BE2C (cell line): ENCODE data around the gene CBLL1. TPM values are rescaled to one million over a fixed set of nuclear protein-coding genes. Genes with fewer than 3 reads are reported as not detected.
A peak's percentile ranks its signal among the peaks of the same experiment; 100 is the strongest.

ENCODE experiments used
- DNase-seq: peaks from one replicate; pipeline ENCODE4 v3.0.0-alpha.2; 2020
- H3K27me3 ChIP-seq: fragments of 250-450 bp; sonication (Bioruptor Pico); 2 replicates; pipeline ENCODE4 v1.5.1; 2020; ENCODE audit warnings: mild to moderate bottlenecking
- H3K36me3 ChIP-seq: fragments of 250-450 bp; sonication (Bioruptor Pico); 2 replicates; pipeline ENCODE4 v1.5.1; 2020; ENCODE audit warnings: mild to moderate bottlenecking
- H3K4me1 ChIP-seq: fragments of 250-450 bp; sonication (Bioruptor Pico); 2 replicates; pipeline ENCODE4 v1.5.1; 2020
- H3K4me3 ChIP-seq: 2 replicates; pipeline ENCODE4 v1.5.1; 2011; ENCODE audit warnings: low read depth, low read length
- H3K9me3 ChIP-seq: fragments of 250-450 bp; sonication (Bioruptor Pico); 2 replicates; pipeline ENCODE4 v1.5.1; 2020
- CTCF ChIP-seq: IDR thresholded peaks from 2 replicates; pipeline ENCODE4 v1.5.1; 2012; ENCODE audit warnings: mild to moderate bottlenecking, low read depth, low read length
- polyA plus RNA-seq: library from polyadenylated mRNA; unstranded; fragments of >200 nt; gene quantifications from one replicate; pipeline ENCODE4 v1.2.1, GENCODE V29; 2012; ENCODE audit warnings: low read depth, missing spikeins; ENCODE audit not compliant: insufficient read length, insufficient read depth

Gene CBLL1
- 40.2 TPM for polyA plus RNA-seq

- Histone ChIP-seq H3K36me3 (peaks cover 2% of the 10 kb centered on the region), H3K4me3 (peak within 1 kb of the TSS; percentile 93), H3K4me1 (no peaks in the 10 kb centered on the region), H3K9me3 (no peaks in the 10 kb centered on the region), H3K27me3 (no peaks in the 10 kb centered on the region)
- peak; percentile 98 for DNase-seq
- peak; percentile 78 for TF ChIP-seq CTCF
These were observed at the start of gene CBLL1 for GRCh38 chr7:107743567-107744344. Gene CBLL1 (plus strand): TSS chr7:107744142. CDS start chr7:107744164, 22 bp downstream.

DNA sequence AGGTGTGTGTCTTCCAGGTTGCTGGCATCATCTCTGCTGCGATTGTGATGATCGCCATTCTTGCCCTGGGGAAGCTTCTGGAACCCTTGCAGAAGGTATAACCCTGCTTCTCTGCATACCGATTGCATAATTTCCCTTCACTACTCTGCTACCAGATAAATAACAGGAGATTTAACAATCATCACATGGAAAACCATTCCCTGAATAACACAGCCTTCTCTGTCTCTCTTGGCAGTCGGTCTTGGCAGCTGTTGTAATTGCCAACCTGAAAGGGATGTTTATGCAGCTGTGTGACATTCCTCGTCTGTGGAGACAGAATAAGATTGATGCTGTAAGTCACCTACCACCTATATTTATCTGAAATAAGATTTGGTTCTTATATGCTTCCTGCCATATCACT is 49.6 kb upstream of the CBLL1 start:
- no peak for DNase-seq
- no peak for TF ChIP-seq CTCF
- H3K4me1 ChIP-seq = peaks cover 7% of the 10 kb centered on the region; the same call in 1 of the 2 replicates

DNA sequence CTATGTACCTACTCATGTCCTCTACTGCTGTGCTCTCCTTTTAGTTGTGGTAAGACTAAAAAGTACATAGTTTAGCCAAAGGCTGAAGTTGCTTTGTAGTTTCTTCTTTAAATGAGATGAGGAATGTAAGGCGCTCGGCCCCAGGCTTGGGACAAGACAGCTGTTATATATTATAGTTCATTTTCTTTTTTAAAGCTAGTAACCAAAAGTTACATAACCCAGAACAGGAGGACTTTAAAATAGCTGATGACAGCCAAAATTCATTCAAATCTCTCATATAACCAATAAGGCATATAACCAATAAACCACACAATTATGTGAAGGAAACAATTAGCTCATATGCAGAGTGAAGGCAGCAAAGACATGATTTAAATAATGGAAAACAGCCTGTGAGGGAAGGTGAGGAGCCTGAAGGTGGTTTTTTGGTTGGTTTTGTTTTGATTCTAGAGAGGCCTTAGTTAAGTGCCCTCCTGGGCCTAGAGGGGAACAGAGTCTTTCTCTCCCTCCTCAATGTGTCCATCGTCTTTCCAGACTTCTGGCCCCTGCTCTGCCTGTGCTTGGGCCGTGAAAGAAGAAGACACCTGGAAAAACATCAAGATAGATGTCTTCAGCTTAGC is 47.5 kb upstream of the CBLL1 start:
- Histone ChIP-seq H3K4me3 (no peak overlapping the region), H3K36me3 (no peaks in the 10 kb centered on the region), H3K4me1 (peaks cover 7% of the 10 kb centered on the region; the same call in 1 of the 2 replicates), H3K9me3 (no peaks in the 10 kb centered on the region), H3K27me3 (no peaks in the 10 kb centered on the region)
- no peak for TF ChIP-seq CTCF
- DNase-seq = no peak

More for the DNA sequence above, 49.6 kb upstream of the CBLL1 start:
- no peaks in the 10 kb centered on the region for H3K27me3 ChIP-seq
- no peaks in the 10 kb centered on the region for H3K9me3 ChIP-seq
- no peak overlapping the region for H3K4me3 ChIP-seq
- H3K36me3 ChIP-seq = no peaks in the 10 kb centered on the region

- Histone ChIP-seq H3K4me3 (no peak overlapping the region), H3K9me3 (no peaks in the 10 kb centered on the region), H3K4me1 (peaks cover 7% of the 10 kb centered on the region; the same call in 1 of the 2 replicates), H3K27me3 (no peaks in the 10 kb centered on the region), H3K36me3 (no peaks in the 10 kb centered on the region)
- TF ChIP-seq CTCF = no peak
- DNase-seq = no peak
These were observed 46.5 kb upstream of the CBLL1 start for GRCh38 chr7:107697321-107698049.

GRCh38 chr7:107700570-107700969 is 43.4 kb upstream of the CBLL1 start:
- peaks cover 4% of the 10 kb centered on the region; the same call in 1 of the 2 replicates for H3K4me1 ChIP-seq
- no peaks in the 10 kb centered on the region for H3K27me3 ChIP-seq
- H3K4me3 ChIP-seq = no peak overlapping the region
- no peaks in the 10 kb centered on the region for H3K36me3 ChIP-seq
- no peaks in the 10 kb centered on the region for H3K9me3 ChIP-seq
- no peak for DNase-seq
- no peak for TF ChIP-seq CTCF
